ENCODE results near the gene PIGS.
"Not testable (repeated sequence)": the region's sequence is repeated elsewhere in the genome, so short reads cannot be mapped to it uniquely, and the experiment has no call there.

Gene PIGS

GRCh38 chr17:28612936-28613872 is 41.9 kb upstream of the PIGS start:
- H3K36me3 ChIP-seq (ENCODE audit: insufficient read depth, low read length): peaks cover 85% of the 10 kb centered on the region
- H3K9me2 ChIP-seq (ENCODE audit: low read depth, low read length): no peaks in the 10 kb centered on the region

GRCh38 chr17:28612531-28612930 is 41.2 kb upstream of the PIGS start:
- Histone ChIP-seq H3F3A (ENCODE audit: insufficient read depth, low read length) (no peaks in the 10 kb centered on the region), H2AFZ (ENCODE audit: low read length) (no peak overlapping the region), H4K20me1 (ENCODE audit: insufficient read depth, low read length) (no peaks in the 10 kb centered on the region), H3K9me2 (ENCODE audit: low read depth, low read length) (no peaks in the 10 kb centered on the region), H3K36me3 (ENCODE audit: insufficient read depth, low read length) (peaks cover 81% of the 10 kb centered on the region), H3K79me2 (ENCODE audit: insufficient read depth, low read length) (no peaks in the 10 kb centered on the region), H3K4me1 (ENCODE audit: insufficient read depth, low read length, severe bottlenecking) (no peaks in the 10 kb centered on the region), H3K4me2 (ENCODE audit: low read length) (no peak overlapping the region), H3K9ac (ENCODE audit: low read length) (no peak overlapping the region), H3K27me3 (ENCODE audit: insufficient read depth, low read length) (no peaks in the 10 kb centered on the region), H3K9me3 (ENCODE audit: low read length) (no peaks in the 10 kb centered on the region), H3K4me3 (ENCODE audit: low read depth, low read length, poor library complexity, severe bottlenecking) (no peak overlapping the region), H3K27ac (ENCODE audit: low read depth, low read length, poor library complexity, severe bottlenecking) (no peak overlapping the region)
- TF ChIP-seq EZH2 (IDR thresholded peaks at IDR 0.05; ENCODE audit: borderline replicate concordance, low read length) (no peak), CTCF (IDR thresholded peaks at IDR 0.05; ENCODE audit: low read length) (no peak)

More at GRCh38 chr17:28612936-28613872, 41.9 kb upstream of the PIGS start:
- Histone ChIP-seq H3K4me2 (ENCODE audit: low read length) (no peak overlapping the region), H3K4me3 (ENCODE audit: low read depth, low read length, poor library complexity, severe bottlenecking) (no peak overlapping the region), H3K4me1 (ENCODE audit: insufficient read depth, low read length, severe bottlenecking) (no peaks in the 10 kb centered on the region), H3K79me2 (ENCODE audit: insufficient read depth, low read length) (no peaks in the 10 kb centered on the region), H3K9ac (ENCODE audit: low read length) (no peak overlapping the region), H4K20me1 (ENCODE audit: insufficient read depth, low read length) (no peaks in the 10 kb centered on the region), H3K27ac (ENCODE audit: low read depth, low read length, poor library complexity, severe bottlenecking) (no peak overlapping the region), H3K27me3 (ENCODE audit: insufficient read depth, low read length) (no peaks in the 10 kb centered on the region), H3F3A (ENCODE audit: insufficient read depth, low read length) (no peaks in the 10 kb centered on the region), H3K9me3 (ENCODE audit: low read length) (no peaks in the 10 kb centered on the region), H2AFZ (ENCODE audit: low read length) (no peak overlapping the region)
- TF ChIP-seq EZH2 (IDR thresholded peaks at IDR 0.05; ENCODE audit: borderline replicate concordance, low read length) (no peak), CTCF (IDR thresholded peaks at IDR 0.05; ENCODE audit: low read length) (peak; percentile 67)

GRCh38 chr17:28610376-28610775 is 39.1 kb upstream of the PIGS start:
- H3K36me3 ChIP-seq (ENCODE audit: insufficient read depth, low read length): peaks cover 59% of the 10 kb centered on the region
- no peaks in the 10 kb centered on the region for H3K79me2 ChIP-seq (ENCODE audit: insufficient read depth, low read length)
- H3K9ac ChIP-seq (ENCODE audit: low read length): no peak overlapping the region
- H3K4me1 ChIP-seq (ENCODE audit: insufficient read depth, low read length, severe bottlenecking): no peaks in the 10 kb centered on the region
- H3K4me3 ChIP-seq (ENCODE audit: low read depth, low read length, poor library complexity, severe bottlenecking): no peak overlapping the region
- H3K27me3 ChIP-seq (ENCODE audit: insufficient read depth, low read length): no peaks in the 10 kb centered on the region
- H2AFZ ChIP-seq (ENCODE audit: low read length): no peak overlapping the region
- no peaks in the 10 kb centered on the region for H3F3A ChIP-seq (ENCODE audit: insufficient read depth, low read length)
- no peaks in the 10 kb centered on the region for H3K9me2 ChIP-seq (ENCODE audit: low read depth, low read length)
- H3K4me2 ChIP-seq (ENCODE audit: low read length): no peak overlapping the region
- H3K9me3 ChIP-seq (ENCODE audit: low read length): no peaks in the 10 kb centered on the region
- no peaks in the 10 kb centered on the region for H4K20me1 ChIP-seq (ENCODE audit: insufficient read depth, low read length)
- no peak overlapping the region for H3K27ac ChIP-seq (ENCODE audit: low read depth, low read length, poor library complexity, severe bottlenecking)
- no peak for TF ChIP-seq CTCF (IDR thresholded peaks at IDR 0.05; ENCODE audit: low read length)
- no peak for TF ChIP-seq EZH2 (IDR thresholded peaks at IDR 0.05; ENCODE audit: borderline replicate concordance, low read length)

GRCh38 chr17:28604031-28604430 is 32.7 kb upstream of the PIGS start:
- not testable (repeated sequence) for H3K9me2 ChIP-seq (ENCODE audit: low read depth, low read length); H3K9ac ChIP-seq (ENCODE audit: low read length); H3K4me2 ChIP-seq (ENCODE audit: low read length); H3K36me3 ChIP-seq (ENCODE audit: insufficient read depth, low read length); H3K9me3 ChIP-seq (ENCODE audit: low read length); H3K27me3 ChIP-seq (ENCODE audit: insufficient read depth, low read length); H3K27ac ChIP-seq (ENCODE audit: low read depth, low read length, poor library complexity, severe bottlenecking); H3K4me1 ChIP-seq (ENCODE audit: insufficient read depth, low read length, severe bottlenecking); H2AFZ ChIP-seq (ENCODE audit: low read length); H3K79me2 ChIP-seq (ENCODE audit: insufficient read depth, low read length); H4K20me1 ChIP-seq (ENCODE audit: insufficient read depth, low read length); H3K4me3 ChIP-seq (ENCODE audit: low read depth, low read length, poor library complexity, severe bottlenecking); H3F3A ChIP-seq (ENCODE audit: insufficient read depth, low read length)
